HEK293 (cell line): ENCODE measurements around the gene LCN9.

Experiments
- CTCF ChIA-PET: fragments of 350-600 bp; formaldehyde crosslinking; extraction: SDS; loops from one replicate; lab custom pipeline; 2021; ENCODE audit warnings: antibody characterized with exemption; lab: Yijun Ruan, JAX
- POLR2A ChIA-PET: fragments of 300-600 bp; formaldehyde crosslinking; extraction: SDS; loops from one replicate; lab custom pipeline; 2020; ENCODE audit warnings: antibody characterized with exemption, inconsistent platforms; lab: Yijun Ruan, JAX
- H3K27ac ChIP-seq: fragments of 200-500 bp; sonication (Bioruptor generic); 2 replicates; pipeline ENCODE4 v1.5.1; 2014; ENCODE audit warnings: low read depth, low read length, control low read depth, inconsistent platforms; ENCODE audit errors: extremely low read depth
- H3K36me3 ChIP-seq, 2 experiments: fragments of 200-500 bp in 1 of 2; sonication (Bioruptor generic) in 1 of 2; 1 replicate in 1 of 2; 2 replicates in 1 of 2; pipeline ENCODE4 v1.5.1; 2014 to 2017; ENCODE audit warnings: inconsistent platforms in 2 of 2, low read length in 2 of 2; ENCODE audit not compliant: control insufficient read depth in 2 of 2, insufficient read depth in 1 of 2
- H3K4me1 ChIP-seq: fragments of 200-500 bp; sonication (Bioruptor generic); 2 replicates; pipeline ENCODE4 v1.5.1; 2014; ENCODE audit warnings: mild to moderate bottlenecking, low read length, inconsistent platforms; ENCODE audit not compliant: control insufficient read depth, insufficient read depth
- H3K4me3 ChIP-seq: 2 replicates; pipeline ENCODE4 v1.5.1; 2011; ENCODE audit warnings: low read depth, mild to moderate bottlenecking, control low read depth, low read length, moderate library complexity
- H3K9me3 ChIP-seq: fragments of 200-500 bp; sonication (Bioruptor generic); 2 replicates; pipeline ENCODE4 v1.5.1; 2014; ENCODE audit warnings: low read depth, low read length, inconsistent platforms; ENCODE audit not compliant: control insufficient read depth, insufficient read depth
- GLI2 ChIP-seq: fragments of 450-650 bp; formaldehyde crosslinking; IDR thresholded peaks from 2 replicates; pipeline ENCODE4; 2017; ENCODE audit warnings: missing biosample characterization, missing genetic modification characterization, low read depth, borderline replicate concordance
- KLF1 ChIP-seq: fragments of 450-650 bp; formaldehyde crosslinking; IDR thresholded peaks from 2 replicates; pipeline ENCODE4 v1.5.1; 2016; ENCODE audit warnings: missing biosample characterization, missing genetic modification characterization
- MZF1 ChIP-seq: fragments of 450-650 bp; formaldehyde crosslinking; IDR thresholded peaks from 2 replicates; pipeline ENCODE4 v1.5.1; 2017; ENCODE audit warnings: missing biosample characterization, missing genetic modification characterization, borderline replicate concordance
- ZBTB1 ChIP-seq: fragments of 450-650 bp; formaldehyde crosslinking; IDR thresholded peaks from 2 replicates; pipeline ENCODE4 v1.5.1; 2016; ENCODE audit warnings: missing biosample characterization, missing genetic modification characterization
- ZNF10 ChIP-seq: fragments of 450-650 bp; formaldehyde crosslinking; IDR thresholded peaks from 2 replicates; pipeline ENCODE4 v1.5.1; 2017; ENCODE audit warnings: missing biosample characterization, missing genetic modification characterization
- ZNF146 ChIP-seq: fragments of 450-650 bp; formaldehyde crosslinking; IDR thresholded peaks from 2 replicates; pipeline ENCODE4 v1.5.1; 2016; ENCODE audit warnings: missing biosample characterization, missing genetic modification characterization
- ZNF174 ChIP-seq: fragments of 450-650 bp; formaldehyde crosslinking; IDR thresholded peaks from 2 replicates; pipeline ENCODE4 v1.5.0; 2017; ENCODE audit warnings: missing biosample characterization, mild to moderate bottlenecking, missing genetic modification characterization
- ZNF175 ChIP-seq: fragments of 450-650 bp; formaldehyde crosslinking; IDR thresholded peaks from 2 replicates; pipeline ENCODE4 v1.5.1; 2016; ENCODE audit warnings: missing biosample characterization, missing genetic modification characterization
- ZNF302 ChIP-seq: fragments of 450-650 bp; formaldehyde crosslinking; IDR thresholded peaks from 2 replicates; pipeline ENCODE4 v1.5.1; 2016; ENCODE audit warnings: missing biosample characterization, missing genetic modification characterization, low read depth
- ZNF366 ChIP-seq: fragments of 450-650 bp; formaldehyde crosslinking; conservative IDR thresholded peaks from 2 replicates; pipeline ENCODE4 v1.5.1; 2016; ENCODE audit warnings: missing biosample characterization, missing genetic modification characterization
- ZNF555 ChIP-seq: fragments of 450-650 bp; formaldehyde crosslinking; conservative IDR thresholded peaks from 2 replicates; pipeline ENCODE4 v1.5.1; 2017; ENCODE audit warnings: missing biosample characterization, mild to moderate bottlenecking, missing genetic modification characterization, inconsistent platforms
- ZNF670 ChIP-seq: fragments of 450-650 bp; formaldehyde crosslinking; IDR thresholded peaks from 2 replicates; pipeline ENCODE4 v1.5.1; 2016; ENCODE audit warnings: missing biosample characterization, missing genetic modification characterization, low read depth
- ZNF768 ChIP-seq: fragments of 450-650 bp; formaldehyde crosslinking; IDR thresholded peaks from 2 replicates; pipeline ENCODE4 v1.5.1; 2018; ENCODE audit warnings: missing biosample characterization, mild to moderate bottlenecking, missing genetic modification characterization
- TF ChIP-seq, protein P1 (sequence below): sonication (generic); formaldehyde crosslinking; IDR thresholded peaks from 2 replicates; pipeline ENCODE4 v1.8.1; 2022; ENCODE audit warnings: mild to moderate bottlenecking, moderate library complexity, missing genetic modification reagents
- TF ChIP-seq, protein P2 (sequence below): fragments of 450-650 bp; formaldehyde crosslinking; IDR thresholded peaks from 2 replicates; pipeline ENCODE4 v1.5.1; 2016; ENCODE audit warnings: missing biosample characterization, missing genetic modification characterization
- TF ChIP-seq, protein P3 (sequence below): fragments of 450-650 bp; formaldehyde crosslinking; IDR thresholded peaks from 2 replicates; pipeline ENCODE4 v1.5.1; 2016; ENCODE audit warnings: missing biosample characterization, missing genetic modification characterization
- TF ChIP-seq, protein P4 (sequence below): fragments of 450-650 bp; formaldehyde crosslinking; IDR thresholded peaks from 2 replicates; pipeline ENCODE4 v1.5.1; 2016; ENCODE audit warnings: missing biosample characterization, missing genetic modification characterization
- TF ChIP-seq, protein P5 (sequence below): fragments of 450-650 bp; IDR thresholded peaks from 2 replicates; pipeline ENCODE4 v1.5.1; 2018; ENCODE audit warnings: missing biosample characterization, missing genetic modification characterization

LCN9 gene

DNA sequence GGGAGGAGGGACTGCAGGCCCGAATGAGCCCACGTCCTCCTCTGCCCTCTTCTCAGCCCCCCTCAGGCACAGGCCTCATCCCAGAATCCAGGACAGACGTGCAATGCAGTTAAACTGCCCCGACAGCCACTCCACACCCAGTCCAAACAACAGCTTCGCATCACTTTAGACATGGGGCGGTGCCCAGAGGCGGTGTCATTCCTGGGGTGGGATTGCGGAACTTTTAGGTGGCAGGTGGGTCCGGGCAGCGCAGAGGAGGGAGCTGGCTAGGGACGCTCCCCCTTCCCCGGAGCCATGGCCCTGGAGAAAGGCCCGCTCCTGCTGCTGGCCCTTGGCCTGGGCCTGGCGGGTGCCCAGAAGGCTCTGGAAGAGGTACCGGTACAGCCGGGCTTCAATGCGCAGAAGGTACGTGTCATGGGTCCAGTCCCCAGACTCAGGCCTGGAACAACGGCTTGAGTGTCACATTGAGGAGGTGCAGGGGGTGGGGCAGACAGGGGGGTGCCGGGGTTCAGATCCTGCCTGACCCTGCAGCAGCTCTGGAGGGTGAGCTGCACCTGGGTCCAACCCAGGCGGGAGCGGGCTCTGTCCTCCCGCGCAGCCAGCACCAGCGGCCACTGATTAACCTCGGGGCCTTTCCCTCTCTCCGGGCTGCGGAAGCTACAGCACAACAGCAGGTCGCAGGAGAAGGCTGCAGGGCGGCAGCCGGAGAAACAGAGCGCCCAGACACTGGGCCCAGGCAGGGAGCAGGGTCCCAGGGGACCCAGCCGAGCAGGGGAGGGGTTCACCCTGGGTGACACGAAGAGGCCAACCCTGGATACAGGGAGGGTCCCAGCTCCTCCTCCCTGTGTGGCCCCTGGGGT is 48.9 kb upstream of the LCN9 start:
- H3K27ac ChIP-seq, result no peak overlapping the region
- H3K4me3 ChIP-seq, result no peak overlapping the region
- no peaks in the 10 kb centered on the region for H3K9me3 ChIP-seq
- ChIA-PET CTCF (interaction anchor here (0.6 to 0.7 kb wide), 2 partner anchors 28 to 184 kb away, joined by 3 to 4 read pairs; no protein-coding TSS in a partner anchor), POLR2A (no interaction called here)
- H3K36me3 ChIP-seq, result no peaks in the 10 kb centered on the region
- no peaks in the 10 kb centered on the region for H3K4me1 ChIP-seq
- TF ChIP-seq MZF1 (tag by site-specific recombination) (no peak), ZNF146 (tag by site-specific recombination) (no peak), ZNF555 (no peak), ZNF174 (no peak), ZNF10 (tag by site-specific recombination) (no peak), ZNF366 (tag by site-specific recombination) (no peak)
- TF ChIP-seq, protein P1, sequence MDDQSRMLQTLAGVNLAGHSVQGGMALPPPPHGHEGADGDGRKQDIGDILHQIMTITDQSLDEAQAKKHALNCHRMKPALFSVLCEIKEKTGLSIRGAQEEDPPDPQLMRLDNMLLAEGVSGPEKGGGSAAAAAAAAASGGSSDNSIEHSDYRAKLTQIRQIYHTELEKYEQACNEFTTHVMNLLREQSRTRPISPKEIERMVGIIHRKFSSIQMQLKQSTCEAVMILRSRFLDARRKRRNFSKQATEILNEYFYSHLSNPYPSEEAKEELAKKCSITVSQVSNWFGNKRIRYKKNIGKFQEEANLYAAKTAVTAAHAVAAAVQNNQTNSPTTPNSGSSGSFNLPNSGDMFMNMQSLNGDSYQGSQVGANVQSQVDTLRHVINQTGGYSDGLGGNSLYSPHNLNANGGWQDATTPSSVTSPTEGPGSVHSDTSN, result no peak

DNA sequence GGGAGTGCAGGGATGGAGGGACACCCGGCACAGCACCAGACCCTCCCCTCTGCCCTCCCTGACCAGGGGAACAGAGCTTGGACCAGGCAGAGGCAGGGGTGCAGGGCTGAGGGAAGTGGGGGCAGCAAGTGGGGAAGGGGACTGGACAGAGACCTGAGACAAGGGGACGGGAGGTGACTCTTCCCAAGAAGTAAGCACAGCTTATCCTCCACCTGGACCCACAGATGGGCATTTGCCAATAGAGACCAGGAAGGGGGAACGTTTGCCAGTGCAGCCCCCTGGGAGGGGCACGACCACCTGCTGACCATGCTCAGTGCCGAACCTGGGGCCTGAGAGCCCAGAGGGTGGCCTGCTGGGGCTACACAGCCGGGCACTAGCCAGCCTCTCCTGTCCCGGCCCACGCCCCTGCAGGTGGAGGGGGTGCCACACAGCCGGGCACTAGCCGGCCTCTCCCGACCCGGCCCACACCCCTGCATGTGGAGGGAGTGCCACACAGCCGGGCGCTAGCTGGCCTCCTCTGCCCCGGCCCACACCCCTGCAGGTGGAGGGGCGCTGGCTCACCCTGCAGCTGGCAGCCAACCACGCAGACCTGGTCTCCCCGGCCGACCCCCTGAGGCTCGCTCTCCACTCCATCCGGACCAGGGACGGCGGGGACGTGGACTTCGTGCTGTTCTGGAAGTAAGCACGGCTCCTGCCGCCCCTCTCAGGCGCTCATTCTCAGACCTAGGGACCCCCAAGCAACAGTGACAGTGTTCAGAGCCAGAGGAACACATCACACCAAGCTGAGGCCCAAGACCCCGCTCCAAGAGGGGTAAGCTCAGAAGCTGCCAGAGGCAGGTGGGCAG is 48.1 kb upstream of the LCN9 start:
- POLR2A ChIA-PET, result interaction anchor here (0.5 kb wide), 1 partner anchor 19 kb away, joined by 7 read pairs; no protein-coding TSS in a partner anchor
- no peaks in the 10 kb centered on the region for H3K4me1 ChIP-seq
- CTCF ChIA-PET, result interaction anchor here (0.5 to 2.9 kb wide), 4 partner anchors 13 to 183 kb away, joined by 3 to 10 read pairs (median 4); no protein-coding TSS in a partner anchor
- TF ChIP-seq, protein P2, sequence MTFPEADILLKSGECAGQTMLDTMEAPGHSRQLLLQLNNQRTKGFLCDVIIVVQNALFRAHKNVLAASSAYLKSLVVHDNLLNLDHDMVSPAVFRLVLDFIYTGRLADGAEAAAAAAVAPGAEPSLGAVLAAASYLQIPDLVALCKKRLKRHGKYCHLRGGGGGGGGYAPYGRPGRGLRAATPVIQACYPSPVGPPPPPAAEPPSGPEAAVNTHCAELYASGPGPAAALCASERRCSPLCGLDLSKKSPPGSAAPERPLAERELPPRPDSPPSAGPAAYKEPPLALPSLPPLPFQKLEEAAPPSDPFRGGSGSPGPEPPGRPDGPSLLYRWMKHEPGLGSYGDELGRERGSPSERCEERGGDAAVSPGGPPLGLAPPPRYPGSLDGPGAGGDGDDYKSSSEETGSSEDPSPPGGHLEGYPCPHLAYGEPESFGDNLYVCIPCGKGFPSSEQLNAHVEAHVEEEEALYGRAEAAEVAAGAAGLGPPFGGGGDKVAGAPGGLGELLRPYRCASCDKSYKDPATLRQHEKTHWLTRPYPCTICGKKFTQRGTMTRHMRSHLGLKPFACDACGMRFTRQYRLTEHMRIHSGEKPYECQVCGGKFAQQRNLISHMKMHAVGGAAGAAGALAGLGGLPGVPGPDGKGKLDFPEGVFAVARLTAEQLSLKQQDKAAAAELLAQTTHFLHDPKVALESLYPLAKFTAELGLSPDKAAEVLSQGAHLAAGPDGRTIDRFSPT (tag by site-specific recombination), result no peak
- 0 out of 2 replicates have a peak, but pooled peaks have one; percentile 13 for TF ChIP-seq KLF1 (tag by site-specific recombination)
- TF ChIP-seq, all 188 proteins: peak for 1
- no peak overlapping the region for H3K4me3 ChIP-seq
- H3K27ac ChIP-seq, result no peak overlapping the region
- H3K36me3 ChIP-seq, result no peaks in the 10 kb centered on the region
- H3K9me3 ChIP-seq, result no peaks in the 10 kb centered on the region

DNA sequence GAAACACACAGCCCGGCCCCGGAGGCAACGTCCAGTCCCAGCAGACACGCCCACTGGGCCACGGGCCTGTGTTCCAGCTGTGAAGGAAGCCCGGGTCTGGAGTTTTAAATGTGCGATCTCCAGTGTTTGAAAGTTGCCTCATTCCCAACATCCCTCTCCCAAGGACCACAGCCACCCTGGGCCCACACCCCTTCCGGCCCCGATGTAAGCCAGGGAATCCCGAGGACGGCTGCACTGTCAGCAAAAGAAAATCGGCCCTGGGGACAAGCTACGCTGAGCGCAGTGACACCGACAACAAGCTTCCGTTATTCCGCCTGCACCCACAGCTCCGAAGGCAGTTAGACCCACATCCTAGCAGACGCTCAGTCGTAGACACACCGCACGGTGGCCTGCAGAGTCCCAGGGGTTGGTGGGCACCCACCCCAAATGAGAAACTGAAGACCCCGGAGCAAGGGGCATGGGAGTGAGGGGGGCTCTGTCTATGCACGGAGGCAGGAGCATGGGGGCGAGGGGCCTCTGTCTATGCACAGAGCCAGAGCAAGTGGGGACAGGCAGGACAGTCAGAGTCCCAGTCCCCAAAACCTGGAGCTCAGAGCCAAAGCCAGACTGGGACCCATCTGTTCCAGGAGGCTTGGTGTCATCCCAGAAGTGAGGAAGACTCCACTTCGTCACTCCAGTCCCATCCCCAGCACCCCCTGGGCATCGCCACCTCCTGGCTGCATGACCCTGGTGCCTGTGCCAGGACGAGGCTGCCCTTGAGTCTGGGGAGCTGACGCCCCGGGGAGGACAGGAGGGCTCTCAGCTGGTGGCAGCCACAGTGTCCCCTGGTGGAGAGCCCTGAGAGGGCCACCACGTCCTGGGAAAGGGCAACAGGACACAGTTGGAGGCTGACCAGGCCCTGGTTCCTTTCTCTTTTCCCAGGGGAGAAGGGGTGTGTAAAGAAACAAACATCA is 47.2 kb upstream of the LCN9 start:
- no peaks in the 10 kb centered on the region for H3K36me3 ChIP-seq
- TF ChIP-seq ZNF768 (no peak), ZNF670 (tag by site-specific recombination) (no peak), ZNF302 (tag by site-specific recombination) (no peak), ZNF175 (tag by site-specific recombination) (no peak), ZBTB1 (no peak), GLI2 (tag by site-specific recombination) (no peak)
- TF ChIP-seq, protein P3, sequence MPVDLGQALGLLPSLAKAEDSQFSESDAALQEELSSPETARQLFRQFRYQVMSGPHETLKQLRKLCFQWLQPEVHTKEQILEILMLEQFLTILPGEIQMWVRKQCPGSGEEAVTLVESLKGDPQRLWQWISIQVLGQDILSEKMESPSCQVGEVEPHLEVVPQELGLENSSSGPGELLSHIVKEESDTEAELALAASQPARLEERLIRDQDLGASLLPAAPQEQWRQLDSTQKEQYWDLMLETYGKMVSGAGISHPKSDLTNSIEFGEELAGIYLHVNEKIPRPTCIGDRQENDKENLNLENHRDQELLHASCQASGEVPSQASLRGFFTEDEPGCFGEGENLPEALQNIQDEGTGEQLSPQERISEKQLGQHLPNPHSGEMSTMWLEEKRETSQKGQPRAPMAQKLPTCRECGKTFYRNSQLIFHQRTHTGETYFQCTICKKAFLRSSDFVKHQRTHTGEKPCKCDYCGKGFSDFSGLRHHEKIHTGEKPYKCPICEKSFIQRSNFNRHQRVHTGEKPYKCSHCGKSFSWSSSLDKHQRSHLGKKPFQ (tag by site-specific recombination), result no peak
- TF ChIP-seq, protein P4, sequence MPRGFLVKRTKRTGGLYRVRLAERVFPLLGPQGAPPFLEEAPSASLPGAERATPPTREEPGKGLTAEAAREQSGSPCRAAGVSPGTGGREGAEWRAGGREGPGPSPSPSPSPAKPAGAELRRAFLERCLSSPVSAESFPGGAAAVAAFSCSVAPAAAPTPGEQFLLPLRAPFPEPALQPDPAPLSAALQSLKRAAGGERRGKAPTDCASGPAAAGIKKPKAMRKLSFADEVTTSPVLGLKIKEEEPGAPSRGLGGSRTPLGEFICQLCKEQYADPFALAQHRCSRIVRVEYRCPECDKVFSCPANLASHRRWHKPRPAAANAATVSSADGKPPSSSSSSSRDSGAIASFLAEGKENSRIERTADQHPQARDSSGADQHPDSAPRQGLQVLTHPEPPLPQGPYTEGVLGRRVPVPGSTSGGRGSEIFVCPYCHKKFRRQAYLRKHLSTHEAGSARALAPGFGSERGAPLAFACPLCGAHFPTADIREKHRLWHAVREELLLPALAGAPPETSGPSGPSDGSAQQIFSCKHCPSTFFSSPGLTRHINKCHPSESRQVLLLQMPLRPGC (tag by site-specific recombination), result no peak
- TF ChIP-seq, protein P5, sequence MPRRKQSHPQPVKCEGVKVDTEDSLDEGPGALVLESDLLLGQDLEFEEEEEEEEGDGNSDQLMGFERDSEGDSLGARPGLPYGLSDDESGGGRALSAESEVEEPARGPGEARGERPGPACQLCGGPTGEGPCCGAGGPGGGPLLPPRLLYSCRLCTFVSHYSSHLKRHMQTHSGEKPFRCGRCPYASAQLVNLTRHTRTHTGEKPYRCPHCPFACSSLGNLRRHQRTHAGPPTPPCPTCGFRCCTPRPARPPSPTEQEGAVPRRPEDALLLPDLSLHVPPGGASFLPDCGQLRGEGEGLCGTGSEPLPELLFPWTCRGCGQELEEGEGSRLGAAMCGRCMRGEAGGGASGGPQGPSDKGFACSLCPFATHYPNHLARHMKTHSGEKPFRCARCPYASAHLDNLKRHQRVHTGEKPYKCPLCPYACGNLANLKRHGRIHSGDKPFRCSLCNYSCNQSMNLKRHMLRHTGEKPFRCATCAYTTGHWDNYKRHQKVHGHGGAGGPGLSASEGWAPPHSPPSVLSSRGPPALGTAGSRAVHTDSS (tag by site-specific recombination), result no peak

More for the DNA sequence above, 47.2 kb upstream of the LCN9 start:
- ChIA-PET CTCF (interaction anchor here (0.5 to 2.9 kb wide), 9 partner anchors 14 to 782 kb away, joined by 3 to 10 read pairs (median 3); no protein-coding TSS in a partner anchor), POLR2A (no interaction called here)
- Histone ChIP-seq H3K4me1 (no peaks in the 10 kb centered on the region), H3K9me3 (no peaks in the 10 kb centered on the region), H3K27ac (no peak overlapping the region), H3K4me3 (no peak overlapping the region)
